GM21529 (cell line): ENCODE measurements around the gene PANX2.

Experiments
- ATAC-seq: cut with Tn5 transposase; IDR thresholded peaks from one replicate; pipeline ENCODE4 v1.9.1; 2021; ENCODE audit not compliant: unreplicated experiment

The PANX2 gene

DNA sequence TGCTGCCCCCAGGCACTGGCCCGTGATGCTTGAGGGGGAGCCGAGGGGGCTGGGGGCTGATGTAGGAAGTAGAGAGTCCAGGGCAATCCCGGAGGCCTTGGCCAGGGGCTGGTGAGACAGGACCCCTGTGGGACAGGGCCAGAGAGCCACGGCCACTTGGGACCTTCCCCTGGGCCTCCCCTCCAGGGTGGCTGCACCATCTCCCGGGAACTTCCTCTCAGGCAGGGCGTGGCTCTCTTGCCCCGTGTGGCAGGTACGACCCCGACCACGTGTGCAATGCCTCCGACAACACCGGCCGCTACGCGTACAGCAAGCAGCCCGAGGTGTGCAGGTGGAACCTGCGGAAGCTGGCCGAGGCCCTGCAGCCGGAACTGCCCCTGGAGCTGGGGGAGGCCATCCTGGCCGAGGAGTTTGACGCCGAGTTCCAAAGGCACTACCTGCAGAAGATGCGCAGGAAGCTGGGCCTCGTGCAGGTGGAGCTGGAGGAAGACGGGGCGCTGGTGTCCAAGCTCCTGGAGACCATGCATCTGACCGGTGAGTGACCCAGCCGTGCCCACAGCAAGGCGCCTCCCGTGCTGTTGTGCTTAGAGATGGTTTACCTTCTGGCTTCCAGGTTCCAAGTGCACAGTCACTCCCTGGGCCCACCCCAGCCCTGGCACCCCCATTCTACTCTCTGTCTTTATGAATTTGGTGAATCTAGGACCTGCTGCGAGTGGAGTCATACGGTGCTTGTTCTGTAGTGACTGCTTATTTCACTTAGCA lies 40.0 kb downstream of the PANX2 start:
- ATAC-seq = no peak

- ATAC-seq = no peak
Observed at GRCh38 chr22:50211147-50211546, 40.6 kb downstream of the PANX2 start.

- no peak for ATAC-seq
Observed at GRCh38 chr22:50213263-50213662, 42.7 kb downstream of the PANX2 start.

- ATAC-seq = no peak
Observed at GRCh38 chr22:50215297-50216054, 44.9 kb downstream of the PANX2 start.

- ATAC-seq = no peak
Observed at GRCh38 chr22:50216055-50216683, 45.6 kb downstream of the PANX2 start.

- ATAC-seq = no peak
Observed at GRCh38 chr22:50216684-50217520, 46.4 kb downstream of the PANX2 start.

DNA sequence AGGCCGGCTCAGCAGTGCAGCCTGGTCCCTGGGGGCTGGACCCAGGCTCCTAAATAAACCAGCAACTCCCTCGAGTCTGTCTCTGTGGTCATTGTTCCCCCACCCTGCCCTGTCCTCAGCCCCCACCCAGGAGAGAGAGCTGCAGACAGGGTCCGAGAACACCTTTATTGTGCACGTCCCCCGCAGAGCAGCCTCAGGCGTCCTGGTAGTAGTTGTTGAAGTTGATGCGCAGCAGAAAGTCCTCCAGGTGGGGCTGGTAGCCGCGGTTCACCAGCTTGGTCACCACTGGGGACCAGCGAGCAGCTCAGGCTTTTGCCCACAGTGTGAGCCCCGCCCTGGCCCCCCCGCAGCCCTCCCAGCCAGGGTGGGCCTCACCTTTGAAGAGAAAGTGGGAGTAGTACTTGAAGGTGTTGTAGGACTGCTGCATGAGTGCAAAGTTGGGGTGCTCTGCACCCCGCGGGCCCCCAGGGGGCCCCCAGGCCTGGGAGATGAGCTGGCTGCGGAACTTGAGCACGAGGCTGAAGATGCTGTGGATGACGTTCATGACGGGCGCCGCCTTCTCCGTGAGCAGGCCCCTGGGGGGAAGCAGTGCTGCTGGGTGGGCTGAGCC lies 47.1 kb downstream of the PANX2 start:
- ATAC-seq = no peak

- ATAC-seq = no peak
Observed at GRCh38 chr22:50218153-50218995, 47.8 kb downstream of the PANX2 start.

GRCh38 chr22:50218996-50219727 lies 48.6 kb downstream of the PANX2 start:
- no peak for ATAC-seq

DNA sequence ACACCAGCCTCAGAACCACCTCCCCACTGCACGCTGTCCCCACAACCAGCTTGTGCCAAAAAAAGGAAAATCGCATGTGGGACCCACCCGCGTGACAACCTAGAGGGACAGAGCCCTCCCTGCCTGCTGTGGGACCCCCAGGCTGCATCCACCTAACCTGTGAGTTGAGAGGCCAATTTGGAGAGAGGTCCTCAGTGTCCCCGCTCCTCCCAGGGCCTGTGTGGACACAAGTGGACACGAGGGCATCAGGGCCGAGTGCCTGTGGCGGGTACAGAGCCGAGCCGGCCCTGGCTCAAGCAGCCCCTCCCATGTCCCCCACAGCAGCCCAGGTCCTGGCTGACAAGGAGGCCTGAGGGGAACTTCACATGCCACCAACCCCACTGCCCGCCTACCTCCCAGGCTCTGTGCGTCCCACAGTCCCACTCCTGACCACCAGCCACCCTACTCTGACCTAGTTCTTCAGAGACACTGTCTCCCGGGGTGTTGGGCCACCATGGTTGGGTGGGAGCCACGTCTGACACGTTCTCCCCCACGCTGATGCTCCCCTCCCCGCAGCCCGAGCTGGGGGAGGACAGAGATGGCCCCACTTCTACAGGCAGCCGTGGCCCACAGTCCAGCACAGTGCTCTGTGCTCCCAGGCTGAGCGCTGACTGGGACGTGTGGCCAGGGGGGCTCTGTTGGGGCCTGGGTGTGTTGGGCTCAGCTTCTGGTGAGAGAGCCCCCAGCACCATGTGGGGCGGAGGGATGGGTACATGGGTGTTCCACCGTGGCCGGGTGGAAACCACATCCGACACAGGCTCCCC lies 49.5 kb downstream of the PANX2 start:
- ATAC-seq = no peak

- ATAC-seq = no peak
Observed at GRCh38 chr22:50220603-50221409, 50.3 kb downstream of the PANX2 start.

DNA sequence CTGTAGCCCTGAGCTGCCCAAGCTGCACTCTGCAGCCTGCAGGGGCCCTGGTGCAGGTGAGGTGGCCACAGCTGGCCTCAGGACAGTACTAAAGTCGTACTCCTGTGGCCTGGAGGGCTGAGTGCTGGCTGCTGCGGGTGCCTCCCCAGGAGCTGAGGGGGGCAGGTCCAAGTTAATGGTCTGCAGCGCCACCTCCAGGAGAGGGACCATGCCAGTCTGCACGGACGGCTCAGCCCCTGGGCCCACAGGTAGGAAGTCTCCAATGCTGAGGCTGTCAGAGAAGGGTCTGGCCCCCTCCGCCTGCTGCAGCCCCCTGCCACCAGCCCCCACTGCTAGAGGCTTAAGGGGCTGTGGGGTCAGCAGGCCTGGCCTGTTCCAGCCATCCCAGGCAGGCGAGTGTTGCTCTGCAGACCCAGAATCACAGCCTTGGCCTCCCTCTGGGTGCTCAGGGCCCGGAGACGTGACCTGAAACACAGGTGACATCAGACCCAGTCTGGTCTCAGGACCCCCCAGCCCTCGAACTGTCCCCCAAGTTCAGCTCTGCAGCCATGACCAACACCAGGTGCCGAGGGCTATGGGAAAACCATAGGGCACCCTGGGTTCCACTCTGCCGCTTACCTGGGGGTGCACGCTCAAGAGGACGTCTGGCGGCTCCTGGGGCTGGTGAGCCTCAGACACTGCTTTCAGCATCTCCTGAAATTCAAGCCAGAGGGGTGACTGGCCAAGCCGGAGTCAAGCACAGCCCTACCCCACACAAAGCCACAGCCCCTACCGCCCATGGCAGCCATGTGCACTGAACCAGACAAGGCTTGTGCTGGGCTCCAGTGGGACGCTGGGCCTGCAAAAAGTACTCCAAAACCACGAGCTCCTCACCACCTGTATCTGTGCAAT lies 51.1 kb downstream of the PANX2 start:
- no peak for ATAC-seq

DNA sequence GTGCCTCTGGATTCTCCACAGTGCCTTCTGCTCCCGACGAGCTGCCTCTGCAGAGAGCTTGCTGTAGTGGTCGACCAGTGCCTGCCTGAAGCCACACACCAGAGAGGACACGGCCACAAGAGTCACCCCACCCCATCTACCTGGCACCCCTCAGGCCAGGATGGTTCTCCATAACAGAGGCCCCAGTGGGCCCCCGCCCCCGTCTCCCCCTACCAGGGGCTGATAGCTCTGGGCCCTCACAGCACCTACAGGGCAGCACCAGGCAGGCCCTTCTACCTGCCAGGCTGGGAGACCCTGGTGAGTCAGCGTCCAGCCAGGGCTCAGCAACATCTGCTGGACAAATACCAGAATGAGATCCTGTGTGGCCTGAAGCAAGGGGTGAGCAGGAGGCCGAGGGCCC lies 52.0 kb downstream of the PANX2 start:
- no peak for ATAC-seq

GRCh38 chr22:50224071-50224470 lies 53.5 kb downstream of the PANX2 start:
- ATAC-seq = no peak

DNA sequence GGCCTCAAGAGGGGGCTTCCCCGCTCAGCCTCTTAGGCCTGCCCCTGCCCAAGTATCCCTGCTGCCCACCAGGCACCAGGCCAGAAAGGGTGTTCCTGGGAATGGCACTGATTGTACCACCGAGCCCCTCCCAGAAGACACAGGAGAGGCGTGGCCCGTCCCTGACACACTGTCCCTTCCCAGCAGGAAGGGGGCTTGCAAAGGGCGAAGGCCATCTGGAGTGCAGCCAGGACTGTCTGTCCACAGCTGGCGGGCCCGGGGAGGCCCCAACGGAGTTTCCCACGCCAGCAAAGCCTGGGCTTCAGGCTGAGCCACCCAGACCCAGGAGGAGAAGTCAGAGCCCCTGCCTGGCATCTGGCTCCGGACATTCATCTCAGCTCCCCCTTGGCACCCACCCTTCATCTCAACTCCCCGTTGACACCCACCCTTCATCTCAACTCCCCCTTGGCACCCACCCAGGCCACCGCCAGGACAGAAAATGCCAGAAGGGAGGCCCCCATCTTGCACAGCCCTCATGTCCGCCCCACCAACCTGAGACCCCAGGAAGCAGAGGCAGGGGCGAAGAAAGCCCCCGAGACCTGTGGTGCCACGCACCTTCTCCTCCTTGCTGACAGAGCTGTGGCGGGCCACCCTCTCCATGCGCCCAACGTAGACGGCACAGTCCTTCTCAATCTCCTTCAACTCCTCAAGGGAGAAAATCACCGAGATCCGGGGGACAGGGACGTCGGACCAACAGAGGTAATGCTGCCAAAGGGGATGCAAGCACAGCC lies 54.9 kb downstream of the PANX2 start:
- ATAC-seq = no peak
